Stimulated activated CD8-positive, alpha-beta memory T cell treated with anti-CD3 and anti-CD28 coated beads, Interleukin-4, amount 100 ng/mL, for 4 hours (primary cell): Measurements from ENCODE around the gene SOWAHA.
"Not testable (repeated sequence)": the region's sequence is repeated elsewhere in the genome, so short reads cannot be mapped to it uniquely, and the experiment has no call there.

ENCODE experiments used
- DNase-seq, 2 donors: peaks; one replicate each; pipeline ENCODE4 v3.0.0-alpha.2; 2020; ENCODE audit warnings: low read depth in 2 of 2, low spot score in 1 of 2

SOWAHA gene

DNA sequence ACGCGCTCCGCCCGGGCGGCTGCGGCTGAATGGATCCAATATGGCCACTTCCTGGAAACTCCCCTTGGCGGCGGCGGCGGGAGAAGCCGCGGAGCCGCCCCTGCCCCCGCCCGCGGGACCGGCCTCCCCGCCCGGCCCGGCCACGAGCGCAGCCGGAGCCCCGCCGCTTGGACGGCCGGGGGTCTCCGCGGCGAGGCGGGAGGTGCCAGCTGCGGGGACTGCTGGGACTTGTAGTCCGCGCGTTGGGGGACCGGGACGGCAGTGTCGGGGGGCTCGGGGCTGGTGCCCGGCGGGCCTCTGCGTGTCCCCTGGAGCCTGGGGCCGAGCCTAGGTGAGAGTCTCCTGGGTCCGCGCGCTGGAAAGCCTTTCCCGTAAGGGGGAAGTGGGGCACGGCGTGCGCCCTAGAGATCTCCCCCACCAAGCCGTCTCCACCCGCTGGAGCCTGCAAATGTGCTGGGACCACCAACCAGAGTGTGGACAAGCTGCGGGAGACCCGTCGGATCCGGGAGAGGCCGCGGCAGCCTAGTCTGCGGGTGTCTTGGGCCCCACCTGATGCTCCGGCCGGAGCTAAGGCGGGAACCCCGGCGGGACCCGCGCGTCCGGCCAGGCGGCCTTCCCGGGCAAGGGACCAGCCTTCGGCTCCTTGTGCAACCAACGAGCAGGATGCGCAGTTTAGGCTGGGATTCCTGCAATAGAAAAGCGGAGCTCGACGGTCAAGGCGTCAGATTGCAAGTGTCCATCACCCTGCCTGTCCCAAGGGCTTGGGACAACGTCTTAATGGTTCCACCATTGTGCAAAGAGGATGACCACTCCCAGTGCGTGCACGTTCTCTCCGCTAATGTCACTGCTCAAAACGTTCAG, 35.7 kb upstream of the SOWAHA start, which contains the start of gene SEPTIN8:
SEPTIN8 (minus strand) TSS at position 31 of the 861 bp plus-strand sequence. CDS start 102 bp downstream, outside the sequence.
- no peak for DNase-seq

DNA sequence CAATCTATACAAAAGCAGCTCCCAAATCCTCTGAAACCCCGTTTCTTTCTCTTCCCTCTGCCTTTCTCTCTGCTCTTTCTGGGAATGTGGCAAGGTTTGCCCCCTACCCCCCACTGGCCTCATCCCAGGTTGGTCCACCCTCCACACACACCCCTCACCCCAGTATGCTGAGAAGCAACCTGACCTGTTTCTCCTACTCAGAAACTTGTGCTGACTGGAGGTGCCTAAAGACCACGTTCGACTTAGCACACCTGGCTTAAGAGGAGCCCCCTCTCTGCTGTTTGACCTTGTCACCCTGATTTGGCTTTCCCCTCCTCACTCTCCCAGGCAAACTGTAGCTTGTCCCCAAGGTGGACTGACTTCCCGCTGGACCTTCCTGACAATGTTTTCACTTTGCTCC, 35.0 kb upstream of the SOWAHA start:
- no peak for DNase-seq

DNA sequence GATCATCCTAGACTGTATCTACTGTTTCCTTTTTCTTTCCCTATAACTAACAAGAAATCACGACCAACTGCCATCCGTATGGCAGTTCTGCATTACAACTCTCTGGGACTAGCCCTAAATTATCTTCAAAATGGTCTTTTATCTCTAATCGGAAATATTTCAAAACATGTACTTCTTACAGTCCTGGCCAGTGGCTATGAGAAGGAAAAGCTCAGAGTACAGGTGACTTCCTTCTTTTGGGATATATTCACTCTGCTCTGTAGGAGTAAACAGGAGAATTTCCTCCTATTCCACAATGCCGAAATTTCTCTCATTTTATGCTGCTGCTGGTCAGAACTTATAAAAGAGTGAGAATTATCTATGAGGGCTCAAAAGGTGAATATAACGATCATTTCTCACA, 34.2 kb upstream of the SOWAHA start:
- DNase-seq, result no peak

DNA sequence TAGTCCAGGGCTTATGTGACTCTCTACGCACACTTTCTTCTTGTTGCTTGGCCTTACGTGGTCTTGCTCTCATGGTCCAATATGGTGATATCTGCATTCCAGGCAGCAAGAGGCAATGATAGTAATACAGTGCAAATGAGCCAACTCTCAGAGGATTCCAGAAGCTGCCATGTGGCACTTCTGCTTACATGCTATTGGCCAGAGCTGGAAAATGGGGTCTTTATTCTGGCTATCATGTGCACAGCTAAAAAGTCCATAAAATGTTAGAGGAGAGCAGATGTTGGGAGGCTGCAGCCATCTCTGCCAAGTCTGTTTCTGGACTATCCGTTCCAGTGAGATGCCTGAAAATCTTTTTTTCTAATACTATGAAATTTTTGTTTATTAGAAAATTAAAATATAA, 33.1 kb upstream of the SOWAHA start:
- DNase-seq, result no peak

DNA sequence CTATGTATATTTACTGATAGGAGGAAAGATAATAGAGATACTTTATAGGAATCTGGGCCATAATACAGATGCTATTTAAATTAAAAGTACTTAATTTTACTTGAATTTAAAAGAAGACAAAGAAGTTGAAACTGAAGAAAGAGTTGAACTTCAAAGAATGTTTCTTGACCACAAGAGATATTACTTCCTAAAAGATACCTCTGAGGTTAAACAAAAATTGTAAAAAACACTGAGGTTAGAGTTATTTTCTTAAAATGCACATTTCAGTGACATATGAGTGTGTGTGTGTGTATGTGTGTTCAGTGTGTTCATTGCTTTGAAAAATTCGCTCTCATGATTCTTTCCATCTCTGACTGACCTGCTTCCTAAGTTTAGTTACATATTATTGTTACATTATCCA, 32.5 kb upstream of the SOWAHA start:
- no peak for DNase-seq

DNA sequence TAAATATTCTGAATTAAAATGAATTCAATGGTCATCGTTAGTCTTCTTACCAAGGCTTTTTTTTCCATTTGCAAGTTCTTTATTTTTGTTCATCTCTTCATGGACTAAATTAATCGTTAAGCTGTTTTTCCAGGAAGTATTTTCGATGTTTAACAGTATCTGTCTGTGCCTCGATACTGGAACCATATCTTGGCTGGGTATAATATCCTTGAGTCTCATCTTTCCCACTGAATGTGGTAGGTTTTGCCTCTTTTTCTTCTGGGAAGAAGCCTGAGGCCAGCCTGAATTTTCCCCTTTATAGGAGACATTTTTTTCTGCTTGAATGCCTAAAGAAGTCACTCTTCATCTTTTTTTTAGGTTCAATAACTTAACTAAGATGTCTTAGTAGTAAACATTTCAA, 32.1 kb upstream of the SOWAHA start:
- DNase-seq, result no peak

DNA sequence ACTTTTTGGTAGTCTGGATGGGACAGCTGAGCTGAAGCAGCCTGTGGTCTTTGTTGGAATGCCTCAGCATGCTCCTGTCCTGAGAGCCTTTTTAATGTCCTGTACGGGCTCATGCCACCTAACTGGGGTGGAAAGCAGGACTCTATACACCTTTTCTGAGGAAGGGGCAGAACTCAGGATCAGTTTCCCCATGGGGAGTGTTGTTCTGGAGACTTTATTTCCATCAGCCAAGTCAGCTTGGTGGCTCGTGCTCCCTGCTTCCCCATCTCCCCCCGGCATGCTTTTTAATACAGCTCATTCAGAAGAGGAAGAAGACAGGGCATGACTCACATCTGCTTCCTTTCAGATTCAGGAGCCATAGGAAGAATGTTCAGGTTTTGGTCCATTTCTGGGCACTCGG, 31.0 kb upstream of the SOWAHA start:
- DNase-seq, result no peak

DNA sequence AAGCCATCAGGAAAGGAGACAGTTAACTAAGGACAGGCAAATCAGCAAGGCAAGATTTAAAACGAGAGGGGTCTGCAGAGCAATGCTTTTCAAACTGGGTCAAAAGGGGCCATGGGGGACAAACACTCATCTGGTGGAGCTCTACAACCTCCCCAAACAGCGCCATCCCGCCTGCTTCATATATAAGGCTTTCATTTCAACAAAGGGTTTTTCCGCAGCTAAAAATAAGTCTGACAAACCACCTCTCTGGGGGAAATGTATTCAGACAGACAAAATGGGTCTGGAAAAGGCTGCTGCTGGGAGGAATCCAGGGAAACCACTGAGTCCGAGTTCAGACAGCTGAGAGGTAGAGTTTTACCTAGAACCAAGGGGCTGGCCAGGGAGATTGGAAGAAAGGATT, 27.7 kb upstream of the SOWAHA start:
- no peak for DNase-seq

DNA sequence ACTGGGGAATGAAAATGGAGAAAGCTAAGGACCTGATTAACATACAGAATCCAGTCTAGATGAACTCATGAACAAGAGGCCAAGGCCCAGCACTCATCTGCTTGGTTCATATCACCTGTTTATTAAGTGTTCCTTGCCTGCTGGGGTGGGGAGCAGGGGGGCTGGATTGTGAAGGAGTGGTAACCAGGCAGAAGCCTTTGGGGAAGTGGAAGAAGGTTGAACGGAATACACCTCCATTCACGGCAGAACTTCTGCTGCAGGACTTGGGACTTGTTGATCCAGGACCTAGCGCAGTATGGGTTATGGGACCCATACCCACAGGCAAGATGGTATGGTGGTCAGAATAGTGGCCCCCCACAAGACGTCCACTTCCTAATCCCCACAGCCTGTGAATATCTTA, 27.2 kb upstream of the SOWAHA start:
- DNase-seq, result no peak

DNA sequence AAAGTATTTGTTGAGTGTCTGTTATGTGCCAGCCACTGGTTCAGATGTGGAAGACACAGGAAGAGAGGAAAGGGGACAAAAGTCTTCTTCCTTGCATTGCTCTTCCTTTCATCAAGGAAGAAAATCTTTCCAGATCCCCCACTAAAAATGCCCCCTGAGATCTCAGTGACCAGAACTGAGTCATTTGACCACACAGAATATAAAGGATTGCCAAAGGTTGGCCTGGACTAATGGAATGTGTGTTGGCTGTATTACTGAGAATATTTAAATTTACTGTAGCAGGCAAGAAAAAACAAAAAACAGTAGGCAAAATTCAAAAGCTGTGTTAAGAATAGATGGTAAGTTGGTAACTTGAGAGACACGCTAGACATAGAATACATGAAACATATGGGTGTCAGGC, 26.0 kb upstream of the SOWAHA start:
- DNase-seq, result no peak

DNA sequence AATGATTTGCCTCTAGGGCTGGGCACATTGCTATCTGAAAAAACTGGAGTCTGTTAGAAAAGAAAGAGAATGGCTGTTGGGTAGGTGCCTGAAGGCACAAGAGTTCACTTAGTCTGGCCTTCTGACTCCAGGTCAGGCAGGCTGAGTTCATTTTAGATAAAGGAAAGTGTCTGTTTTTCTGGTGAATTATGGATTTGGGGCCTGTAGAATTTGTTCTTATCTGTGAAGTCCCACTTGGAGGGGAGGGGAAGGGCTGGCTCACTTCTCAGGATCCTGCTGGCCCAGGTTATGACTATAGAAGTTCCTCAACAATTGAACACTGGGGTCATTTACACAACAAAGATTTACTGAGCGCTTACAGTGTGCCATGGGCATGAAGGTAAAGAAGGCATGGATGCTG, 24.6 kb upstream of the SOWAHA start:
- no peak for DNase-seq

DNA sequence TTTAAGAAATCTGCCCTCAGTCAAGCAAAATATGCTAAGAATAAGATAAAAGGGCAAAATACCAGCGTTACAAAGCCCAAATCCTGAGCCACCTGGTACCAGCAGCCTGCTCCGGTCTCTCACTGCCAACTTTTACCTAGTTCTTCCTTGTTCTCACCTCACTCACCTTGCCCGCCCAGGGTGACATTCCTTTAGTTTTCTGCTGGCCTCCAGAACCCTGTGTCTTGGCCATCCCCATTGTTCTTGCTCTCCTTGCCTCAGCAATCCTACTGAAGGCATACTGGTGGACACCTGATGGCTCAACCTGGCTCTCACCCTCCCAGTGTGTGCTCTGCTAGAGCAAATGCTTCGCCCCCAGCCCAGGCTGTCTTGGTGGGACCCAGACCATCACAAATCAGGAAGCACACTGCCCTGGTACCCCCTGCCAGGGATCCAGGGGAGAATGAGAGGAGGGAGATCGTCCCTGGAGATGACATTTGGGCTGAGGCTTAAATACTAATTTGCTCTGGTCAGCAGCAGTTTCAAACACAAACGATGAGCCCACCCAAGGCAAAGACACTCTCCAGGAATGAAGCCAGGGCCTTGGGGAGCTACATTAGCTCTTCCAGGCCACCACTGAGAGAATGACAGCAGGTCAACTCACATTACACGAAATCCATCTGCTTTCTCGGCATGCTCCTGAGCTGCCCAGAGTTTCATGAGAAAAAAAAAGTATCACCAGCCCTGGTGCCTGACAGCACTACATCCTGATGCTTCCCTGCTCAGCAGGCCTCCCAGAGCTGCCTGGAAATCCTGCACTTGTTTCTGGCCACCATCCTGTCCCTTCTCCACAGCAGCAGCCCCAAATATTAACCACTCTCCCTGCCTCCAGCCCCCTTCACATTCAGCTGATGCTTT, 23.9 kb upstream of the SOWAHA start:
- DNase-seq, result no peak

DNA sequence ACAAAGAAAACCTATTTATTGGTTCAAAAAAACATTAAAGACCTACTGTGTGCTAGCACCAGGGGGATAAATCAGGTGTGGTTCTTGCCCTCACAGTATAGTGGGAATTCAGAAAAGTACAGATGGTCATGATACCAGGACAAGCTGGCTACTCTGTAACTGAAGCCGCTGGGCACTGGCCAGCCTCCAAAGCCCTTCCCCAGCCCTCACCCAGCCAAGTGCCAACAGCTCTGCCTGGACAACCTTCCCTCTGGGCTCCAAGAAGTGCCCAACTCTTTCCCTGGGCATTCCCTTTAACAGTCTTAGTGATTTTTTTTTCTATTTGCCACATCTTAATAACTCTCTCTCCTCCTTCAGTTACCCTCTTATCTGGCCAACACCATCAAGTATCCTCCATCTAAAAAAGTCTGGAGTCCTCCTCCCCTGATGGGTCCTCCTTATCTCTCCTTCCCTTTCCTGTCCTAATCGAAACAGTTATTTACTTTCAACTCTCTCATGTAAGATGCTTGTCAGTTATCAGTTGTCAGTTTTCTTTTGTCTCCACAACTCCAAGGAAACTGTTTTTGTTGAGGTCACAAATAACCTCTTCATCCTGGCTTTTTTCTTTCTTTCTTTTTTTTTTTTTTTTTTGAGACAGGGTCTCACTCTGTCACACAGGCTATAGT, 22.8 kb upstream of the SOWAHA start:
- no peak for DNase-seq

DNA sequence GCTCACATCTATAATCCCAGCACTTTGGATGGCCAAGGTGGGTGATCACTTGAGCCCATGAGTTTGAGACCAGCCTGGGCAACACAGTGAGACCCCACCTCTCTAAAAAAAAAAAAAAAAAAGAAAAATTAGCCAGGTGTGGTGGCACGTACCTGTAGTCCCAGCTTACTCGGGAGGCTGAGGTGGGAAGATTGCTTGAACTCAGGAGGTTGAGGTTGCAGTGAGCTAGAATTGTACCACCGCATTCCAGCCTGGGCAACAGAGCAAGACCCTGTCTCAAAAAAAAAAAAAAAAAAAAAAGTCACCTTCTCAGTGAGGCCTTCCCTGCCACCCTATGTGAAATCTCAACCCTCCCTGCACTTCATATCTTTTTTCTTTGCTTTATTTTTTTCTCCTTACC, 22.1 kb upstream of the SOWAHA start:
- DNase-seq, result no peak

DNA sequence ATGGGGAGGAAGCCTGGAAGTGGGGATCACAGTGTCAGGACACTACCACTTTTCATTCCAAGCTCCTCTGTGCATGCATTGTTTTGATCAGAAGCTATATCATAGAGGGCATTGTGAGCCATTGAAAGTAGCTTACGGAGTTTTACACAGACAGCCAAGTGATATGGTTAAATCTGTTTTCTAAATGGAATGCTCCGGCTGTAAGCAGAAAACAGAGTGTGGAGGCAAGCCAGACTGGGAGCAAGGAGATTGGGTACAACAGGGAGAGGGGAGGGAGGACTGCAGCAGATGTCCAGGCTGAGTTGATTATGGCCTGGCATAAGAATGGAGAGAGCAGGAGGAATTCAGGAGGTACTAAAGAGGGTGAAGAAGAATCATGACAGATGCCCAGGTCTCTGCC, 15.5 kb upstream of the SOWAHA start:
- no peak for DNase-seq

DNA sequence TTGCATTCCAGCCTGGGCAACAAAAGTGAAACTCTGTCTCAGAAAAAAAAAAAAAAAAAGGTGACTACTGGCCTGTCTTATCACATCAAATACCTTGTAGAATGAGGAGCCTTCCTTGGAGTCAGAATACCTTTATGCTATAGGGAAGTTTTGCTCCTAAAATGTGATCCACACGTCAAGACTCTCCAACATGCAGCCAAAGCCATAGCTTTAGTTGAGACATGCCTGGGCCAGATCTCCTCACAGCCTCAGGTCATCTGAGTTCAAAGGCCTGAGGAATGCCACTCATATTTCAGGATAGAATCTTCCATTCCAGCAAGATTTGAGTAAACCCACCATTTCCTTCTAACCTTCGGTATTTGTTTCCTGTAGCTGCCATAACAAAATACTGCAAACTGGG, 13.7 kb upstream of the SOWAHA start:
- DNase-seq, result no peak

DNA sequence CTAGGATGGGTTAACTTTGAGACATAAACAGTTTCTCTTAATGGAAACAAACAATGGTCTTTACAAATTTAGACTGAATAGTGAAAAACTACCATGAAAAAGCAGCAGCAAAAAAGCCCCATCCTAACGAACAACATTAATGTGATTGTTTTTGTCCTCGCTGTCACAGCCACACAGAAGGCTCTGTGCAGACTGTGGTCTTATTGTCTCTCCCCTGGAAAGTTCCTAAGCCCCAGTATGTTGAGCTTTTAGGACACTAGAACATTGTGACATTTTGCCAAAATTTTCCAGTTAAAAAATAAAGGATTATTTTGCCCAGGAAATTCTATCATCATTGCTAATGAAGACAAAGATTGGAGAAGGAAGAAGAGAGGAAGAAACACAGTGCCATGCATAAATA, 12.6 kb upstream of the SOWAHA start:
- no peak for DNase-seq

DNA sequence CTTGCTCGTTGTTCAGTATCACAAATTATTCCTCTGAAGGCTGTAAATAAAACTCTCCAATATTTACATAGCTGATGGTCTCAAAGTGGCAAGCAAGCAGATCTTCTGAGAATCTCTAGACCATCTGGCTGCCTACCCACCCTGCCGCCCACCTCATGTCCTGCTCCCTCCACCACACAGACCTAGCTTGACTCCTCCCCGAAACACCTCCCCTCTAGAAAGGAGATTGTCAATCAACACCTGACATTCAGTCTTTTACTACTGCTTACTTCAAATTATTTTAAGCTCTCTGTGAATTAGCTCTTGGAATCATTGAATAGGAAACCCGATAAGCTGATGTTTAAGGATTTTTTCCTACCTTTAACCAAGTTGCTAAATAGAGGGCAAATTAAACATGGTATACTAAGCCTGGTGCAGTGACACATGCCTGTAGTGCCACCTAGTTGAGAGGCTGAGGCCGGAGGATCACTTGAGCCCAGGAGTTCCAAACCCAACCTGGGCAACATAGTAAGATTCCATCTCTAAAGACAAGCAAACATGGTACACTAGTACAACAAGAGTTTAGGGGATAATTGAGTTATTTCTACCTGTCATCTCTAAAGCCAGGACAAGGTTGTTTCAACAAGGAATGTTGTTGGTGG, 10.9 kb upstream of the SOWAHA start:
- no peak for DNase-seq

DNA sequence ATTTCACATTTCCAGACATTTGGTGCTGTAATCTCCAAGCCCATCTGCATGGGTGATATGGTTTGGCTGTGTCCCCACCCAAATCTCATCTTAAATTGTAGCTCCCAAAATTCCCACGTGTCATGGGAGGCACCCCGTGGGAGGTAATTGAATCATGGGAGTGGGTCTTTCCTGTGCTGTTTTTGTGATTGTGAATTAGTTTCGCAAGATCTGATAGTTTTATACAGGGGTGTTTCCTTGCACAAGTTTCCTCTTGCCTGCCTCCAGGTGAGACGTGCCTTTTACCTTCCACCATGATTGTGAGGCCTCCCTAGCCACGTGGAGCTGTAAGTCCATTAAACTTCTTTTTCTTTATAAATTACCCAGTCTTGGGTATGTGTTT, 10.4 kb upstream of the SOWAHA start:
- DNase-seq, result not testable (repeated sequence)

DNA sequence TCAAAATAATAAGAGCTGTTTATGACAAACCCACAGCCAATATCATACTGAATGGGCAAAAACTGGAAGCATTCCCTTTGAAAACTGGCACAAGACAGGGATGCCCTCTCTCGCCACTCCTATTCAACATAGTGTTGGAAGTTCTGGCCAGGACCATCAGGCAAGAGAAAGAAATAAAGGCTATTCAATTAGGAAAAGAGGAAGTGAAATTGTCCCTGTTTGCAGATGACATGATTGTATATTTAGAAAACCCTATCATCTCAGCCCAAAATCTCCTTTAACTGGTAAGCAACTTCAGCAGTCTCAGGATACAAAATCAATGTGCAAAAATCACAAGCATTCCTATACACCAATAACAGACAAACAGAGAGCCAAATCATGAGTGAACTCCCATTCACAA, 8.9 kb upstream of the SOWAHA start:
- DNase-seq, result not testable (repeated sequence)

DNA sequence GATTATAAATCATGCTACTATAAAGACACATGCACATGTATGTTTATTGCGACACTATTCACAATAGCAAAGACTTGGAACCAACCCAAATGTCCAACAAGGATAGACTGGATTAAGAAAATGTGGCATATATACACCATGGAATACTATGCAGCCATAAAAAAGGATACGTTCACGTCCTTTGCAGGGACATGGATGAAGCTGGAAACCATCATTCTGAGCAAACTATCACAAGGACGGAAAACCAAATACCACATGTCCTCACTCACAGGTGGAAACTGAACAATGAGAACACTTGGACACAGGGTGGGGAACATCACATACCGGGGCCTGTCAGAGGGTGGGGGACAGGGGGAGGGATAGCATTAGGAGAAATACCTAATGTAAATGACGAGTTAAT, 7.2 kb upstream of the SOWAHA start:
- not testable (repeated sequence) for DNase-seq
